ENCODE data around the gene GNAS-AS1.

GNAS-AS1 gene

GRCh38 chr20:58811334-58811733 lies 39.4 kb downstream of the GNAS-AS1 start:
- in situ Hi-C loops (cut with HindIII; ENCODE audit: low sequenced_read_pairs), result no loop called here

- in situ Hi-C loops (cut with HindIII; ENCODE audit: low sequenced_read_pairs), result no loop called here
Observed at GRCh38 chr20:58810879-58811250, 39.8 kb downstream of the GNAS-AS1 start.

DNA sequence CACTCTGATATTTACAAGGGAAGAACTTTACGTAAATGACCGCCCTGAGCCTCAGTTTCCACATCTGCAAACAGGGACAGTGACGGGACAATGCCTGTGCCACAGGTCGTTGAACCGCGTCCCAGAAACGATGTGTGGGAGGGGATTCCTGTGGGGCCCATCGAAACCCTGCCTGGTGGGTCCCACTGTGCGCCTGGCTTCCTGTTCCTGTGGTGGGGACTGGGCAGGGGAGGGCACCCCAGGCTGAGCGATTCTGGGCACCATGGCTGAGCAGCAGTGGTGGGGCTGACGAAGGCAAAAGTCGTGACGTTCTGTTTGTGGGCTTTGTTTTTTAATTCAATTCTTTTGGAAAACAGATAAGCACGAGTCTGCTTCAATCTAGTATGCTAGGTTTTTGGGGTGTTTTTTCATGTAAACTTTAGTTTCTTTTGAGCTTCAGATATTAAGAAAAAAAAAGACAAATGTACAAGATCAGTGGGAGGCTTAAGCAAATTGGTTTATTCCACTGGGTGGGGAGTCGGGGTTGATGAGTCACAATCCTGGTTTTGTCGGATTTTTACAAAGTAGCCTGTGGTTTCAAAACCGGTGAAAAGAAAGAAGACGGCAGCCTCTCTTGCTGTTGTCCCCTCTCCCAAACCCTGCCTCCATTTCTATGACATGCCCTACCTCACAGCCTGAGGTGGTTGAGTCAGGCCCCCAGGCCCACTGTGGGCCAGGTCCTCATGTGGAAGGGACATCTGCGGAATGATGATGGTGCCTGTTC lies 40.4 kb downstream of the GNAS-AS1 start:
- in situ Hi-C loops (cut with HindIII; ENCODE audit: low sequenced_read_pairs), result no loop called here

DNA sequence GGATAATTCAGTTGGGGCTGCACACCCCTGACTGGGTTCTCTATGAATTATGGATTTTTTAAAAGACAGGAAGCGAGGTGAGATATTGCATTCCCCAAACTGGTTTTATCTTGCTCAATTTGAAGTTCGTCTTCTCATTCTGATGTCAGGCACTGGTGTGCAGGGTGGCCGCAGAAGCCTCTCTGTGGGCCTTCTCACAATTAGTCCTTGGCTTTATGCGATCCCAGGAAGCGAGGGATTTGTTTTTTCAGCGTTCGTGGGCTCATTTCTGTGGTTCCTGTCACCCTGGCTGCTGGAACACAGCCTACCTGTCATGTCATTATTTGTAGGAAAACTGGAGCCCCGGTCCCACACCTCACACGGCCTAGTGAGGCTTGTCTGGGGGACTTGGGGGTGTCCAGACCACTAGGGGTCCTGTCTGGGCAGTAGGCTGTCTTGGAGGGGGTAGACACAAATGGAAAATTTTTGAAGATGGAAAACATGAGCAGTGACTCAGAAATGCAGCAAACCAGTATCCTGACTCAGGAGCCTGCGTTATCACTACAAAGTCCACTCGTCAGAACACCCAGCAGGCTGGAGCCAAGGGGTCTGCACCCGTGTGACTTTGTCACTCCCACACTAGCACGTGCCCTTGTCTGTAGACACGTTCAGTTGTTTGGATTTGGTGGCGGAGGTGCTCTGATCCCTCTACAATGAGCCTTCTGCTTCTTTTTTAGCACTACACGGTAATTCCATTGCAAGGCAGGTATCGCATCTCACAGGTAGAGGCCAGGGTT lies 42.2 kb downstream of the GNAS-AS1 start:
- in situ Hi-C loops (cut with HindIII; ENCODE audit: low sequenced_read_pairs), result no loop called here

DNA sequence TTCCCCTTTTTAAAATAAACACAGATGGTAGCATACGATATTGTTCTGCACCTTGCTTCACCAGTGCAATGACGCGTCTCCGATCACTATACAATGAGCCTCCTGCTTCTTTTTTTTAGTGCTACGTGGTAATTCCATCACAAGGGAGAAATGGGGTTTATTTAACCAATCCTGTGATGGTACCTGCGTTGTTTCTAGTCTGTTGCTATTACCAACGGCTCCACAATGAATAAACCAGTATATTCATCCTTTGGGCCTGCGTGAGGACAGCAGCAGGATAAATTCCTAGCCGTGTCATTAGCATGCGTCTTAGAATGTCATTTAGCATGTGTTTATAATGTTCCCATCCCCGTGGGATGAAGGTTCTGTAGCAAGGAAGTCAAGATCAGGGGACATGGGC lies 42.9 kb downstream of the GNAS-AS1 start:
- in situ Hi-C loops (cut with HindIII; ENCODE audit: low sequenced_read_pairs), result no loop called here

- in situ Hi-C loops (cut with HindIII; ENCODE audit: low sequenced_read_pairs), result no loop called here
Observed at GRCh38 chr20:58803533-58803932, 47.2 kb downstream of the GNAS-AS1 start.

- in situ Hi-C loops (cut with HindIII; ENCODE audit: low sequenced_read_pairs), result no loop called here
Observed at GRCh38 chr20:58802061-58802460, 48.6 kb downstream of the GNAS-AS1 start.

DNA sequence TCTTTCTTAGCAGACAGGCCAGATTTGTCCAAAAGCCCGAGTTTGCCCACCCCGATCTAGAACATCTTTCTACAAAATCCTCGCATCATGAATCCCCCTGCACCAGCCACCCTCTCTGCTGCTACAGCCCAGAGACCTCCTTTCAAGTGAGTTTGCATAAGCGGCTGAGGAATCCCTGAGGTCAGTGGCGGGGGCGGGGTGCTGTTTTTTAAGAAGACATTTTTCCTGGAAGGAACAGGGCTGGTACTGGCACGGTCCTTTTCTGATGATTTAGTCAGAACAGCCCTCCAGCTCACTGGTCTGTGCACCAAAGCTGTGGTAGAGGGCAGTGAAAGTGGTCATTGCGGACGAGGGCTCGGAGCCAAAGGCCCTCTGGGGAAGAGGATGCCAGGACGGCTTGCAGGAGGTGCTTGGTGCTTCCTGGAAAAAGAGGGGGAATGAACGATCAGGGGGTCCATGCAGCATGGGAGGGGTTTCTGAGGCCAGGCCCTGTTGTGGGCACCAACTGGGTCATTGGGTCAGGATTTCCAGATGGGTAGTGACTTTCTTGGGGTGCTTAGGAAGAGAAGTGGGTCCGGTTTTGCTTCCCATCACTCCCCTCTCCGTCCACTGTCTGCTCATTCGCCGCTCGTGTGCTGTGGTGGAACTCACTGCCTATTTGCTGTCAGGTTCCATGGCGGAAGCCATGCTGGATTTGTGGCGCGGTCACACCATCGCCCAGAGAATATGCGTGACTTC lies 50.4 kb downstream of the GNAS-AS1 start:
- in situ Hi-C loops (cut with HindIII; ENCODE audit: low sequenced_read_pairs), result no loop called here

DNA sequence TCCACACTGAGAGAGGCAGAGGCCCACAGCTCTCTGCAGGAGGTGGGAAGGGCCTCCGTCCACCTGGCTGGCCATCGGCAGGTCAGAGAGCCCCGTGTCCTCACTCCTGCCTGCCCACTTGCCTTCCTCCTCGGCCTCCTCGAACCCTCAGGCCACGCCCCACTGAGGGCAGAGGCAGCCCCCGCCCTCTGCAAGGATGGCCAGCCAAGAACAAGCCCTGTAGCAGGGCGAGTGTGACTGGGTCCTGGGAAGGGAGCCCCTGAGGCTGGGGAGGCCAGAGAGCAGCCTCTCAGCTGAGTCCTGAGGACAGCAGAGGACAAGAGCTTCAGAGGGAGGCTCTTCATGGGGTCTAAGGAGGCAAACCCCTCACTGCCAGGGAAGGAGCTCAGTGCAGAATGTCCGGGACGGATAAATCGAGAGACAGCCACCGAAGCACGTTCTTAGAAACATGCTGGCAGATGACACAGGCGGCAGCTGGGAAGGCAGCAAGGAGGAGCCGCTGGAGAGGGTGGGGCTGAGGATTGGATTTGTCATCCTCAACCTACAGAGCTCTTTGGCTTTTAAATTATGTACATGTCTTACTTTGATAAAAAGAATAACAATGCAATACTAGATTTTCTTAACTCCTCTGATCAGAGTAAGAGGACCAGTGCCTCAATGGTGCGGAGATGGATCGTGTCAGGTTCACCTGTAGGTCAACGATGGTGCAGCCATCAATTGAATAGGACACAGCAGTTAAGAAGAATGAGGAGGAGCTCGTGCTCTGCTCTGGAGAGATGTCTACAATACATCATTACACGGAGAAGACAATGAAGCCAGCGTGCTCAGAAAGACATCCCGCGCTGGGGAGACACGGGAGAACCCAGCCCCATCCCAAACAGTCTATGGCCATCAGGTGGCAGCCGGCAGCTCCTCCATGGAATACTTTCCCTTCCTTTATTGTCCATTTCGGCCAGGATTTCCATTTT lies 53.0 kb downstream of the GNAS-AS1 start:
- in situ Hi-C loops (cut with HindIII; ENCODE audit: low sequenced_read_pairs), result no loop called here

DNA sequence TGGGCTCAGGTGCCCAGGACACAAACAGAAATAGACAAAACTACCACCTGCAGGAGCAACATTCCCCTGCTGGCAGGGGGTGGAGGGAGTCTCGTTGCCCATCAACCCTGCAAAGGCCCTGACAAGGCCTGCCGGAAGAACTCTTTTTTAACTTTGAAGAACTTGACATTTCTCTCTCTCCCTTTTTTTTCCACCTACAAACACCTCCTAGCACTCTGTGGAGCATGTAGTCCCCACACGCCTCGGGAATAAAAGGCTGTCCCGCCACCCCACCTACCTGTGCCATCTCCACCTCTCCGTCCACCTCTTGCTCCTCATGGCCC lies 54.8 kb downstream of the GNAS-AS1 start:
- in situ Hi-C loops (cut with HindIII; ENCODE audit: low sequenced_read_pairs), result no loop called here

- in situ Hi-C loops (cut with HindIII; ENCODE audit: low sequenced_read_pairs), result no loop called here
Observed at GRCh38 chr20:58795181-58795922, 55.4 kb downstream of the GNAS-AS1 start.

- in situ Hi-C loops (cut with HindIII; ENCODE audit: low sequenced_read_pairs), result no loop called here
Observed at GRCh38 chr20:58794510-58795180, 56.1 kb downstream of the GNAS-AS1 start.

GRCh38 chr20:58793512-58794420 lies 56.9 kb downstream of the GNAS-AS1 start:
- in situ Hi-C loops (cut with HindIII; ENCODE audit: low sequenced_read_pairs), result no loop called here

- in situ Hi-C loops (cut with HindIII; ENCODE audit: low sequenced_read_pairs), result no loop called here
Observed at GRCh38 chr20:58792426-58792825, 58.3 kb downstream of the GNAS-AS1 start.

DNA sequence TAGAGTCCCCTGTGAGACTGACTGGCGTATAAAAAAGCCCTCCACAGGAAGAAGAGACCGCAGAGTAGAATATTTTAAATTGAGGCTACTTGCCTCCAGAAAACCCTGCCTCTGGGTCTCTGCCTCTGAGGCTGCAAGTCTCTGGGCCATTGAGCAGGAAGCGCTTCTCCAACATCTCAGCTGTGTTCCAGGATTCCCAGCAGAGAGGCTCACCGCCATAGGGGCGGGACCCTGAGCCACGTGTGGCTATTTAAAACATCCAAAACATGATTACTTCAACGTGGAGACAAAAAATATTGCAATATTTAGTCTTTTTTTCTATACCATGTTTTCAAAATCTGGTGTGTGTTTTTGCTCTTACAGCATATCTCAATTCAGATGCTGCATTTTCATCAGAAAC lies 59.4 kb downstream of the GNAS-AS1 start:
- in situ Hi-C loops (cut with HindIII; ENCODE audit: low sequenced_read_pairs), result no loop called here

- in situ Hi-C loops (cut with HindIII; ENCODE audit: low sequenced_read_pairs), result no loop called here
Observed at GRCh38 chr20:58790454-58790853, 60.2 kb downstream of the GNAS-AS1 start.

DNA sequence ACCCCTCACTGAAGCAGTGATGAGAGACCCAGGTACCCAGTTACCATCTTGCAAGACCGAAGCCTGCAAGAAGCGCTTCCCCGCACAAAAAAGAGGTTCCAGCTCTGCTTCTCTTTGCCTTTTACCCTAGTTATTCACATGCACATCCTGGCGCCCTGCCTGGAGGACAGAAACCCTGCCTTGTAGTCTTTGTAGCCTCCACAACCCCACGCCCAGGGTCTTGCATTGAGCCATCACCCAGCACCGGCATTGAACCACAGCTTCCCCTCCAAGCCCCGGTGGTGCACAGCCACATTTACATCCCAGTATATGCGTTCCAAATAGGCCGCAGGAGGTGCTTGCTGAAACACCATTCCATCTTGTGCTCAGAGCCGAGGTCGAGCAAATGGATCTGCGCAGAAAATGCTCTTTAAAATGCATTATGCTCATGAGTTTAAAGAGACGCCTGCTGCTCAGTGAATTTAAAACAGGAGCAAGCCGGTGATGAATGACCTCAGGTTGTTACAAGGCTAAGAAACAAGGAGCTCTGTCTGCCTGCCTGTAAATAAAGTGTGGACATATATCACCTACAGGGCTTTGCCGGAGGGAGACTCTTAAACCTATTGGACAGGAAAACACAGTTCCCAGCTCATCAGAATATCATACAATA lies 61.7 kb downstream of the GNAS-AS1 start:
- in situ Hi-C loops (cut with HindIII; ENCODE audit: low sequenced_read_pairs), result no loop called here
